GM10248 (cell line): ENCODE measurements around the gene PRKG1.
A peak's percentile ranks its signal among the peaks of the same experiment; 100 is the strongest.

Experiments used
- CTCF ChIA-PET: fragments of 300-600 bp; sonication (Branson Sonifier 250); formaldehyde crosslinking; extraction: SDS; loops from one replicate; lab custom pipeline; 2021; ENCODE audit warnings: antibody characterized with exemption; lab: Yijun Ruan, JAX
- POLR2A ChIA-PET: fragments of 350-650 bp; sonication (Branson Sonifier 250); formaldehyde crosslinking; extraction: SDS; loops from one replicate; lab custom pipeline; 2020; ENCODE audit warnings: antibody characterized with exemption; lab: Yijun Ruan, JAX
- DNase-seq: peaks from one replicate; pipeline ENCODE4 v3.0.0; 2012; ENCODE audit errors: extremely low spot score
- CTCF ChIP-seq: IDR thresholded peaks from 2 replicates; pipeline ENCODE4 v1.5.1; 2012; ENCODE audit warnings: mild to moderate bottlenecking, low read depth; ENCODE audit errors: extremely low read depth, missing control alignments, control extremely low read depth

The PRKG1 gene

GRCh38 chr10:52248697-52249306 lies 1174.5 kb downstream of the PRKG1 start:
- ChIA-PET CTCF (no interaction called here), POLR2A (no interaction called here)
- DNase-seq = no peak
- TF ChIP-seq CTCF = no peak

GRCh38 chr10:52249850-52250395 lies 1175.6 kb downstream of the PRKG1 start:
- ChIA-PET POLR2A (no interaction called here), CTCF (no interaction called here)
- DNase-seq = no peak
- no peak for TF ChIP-seq CTCF

GRCh38 chr10:52250510-52250909 lies 1176.2 kb downstream of the PRKG1 start:
- no peak for TF ChIP-seq CTCF
- POLR2A ChIA-PET = no interaction called here
- DNase-seq = no peak
- CTCF ChIA-PET = interaction anchor here (1.4 kb wide), 1 partner anchor 8 kb away, joined by 3 read pairs; no protein-coding TSS in a partner anchor

GRCh38 chr10:52252307-52252706 lies 1178.0 kb downstream of the PRKG1 start:
- CTCF ChIA-PET = no interaction called here
- TF ChIP-seq CTCF = no peak
- DNase-seq = no peak
- POLR2A ChIA-PET = no interaction called here

GRCh38 chr10:52256832-52257691 lies 1182.8 kb downstream of the PRKG1 start:
- ChIA-PET POLR2A (no interaction called here), CTCF (interaction anchor here (1.4 kb wide), 1 partner anchor 41 kb away, joined by 3 read pairs; no protein-coding TSS in a partner anchor)
- peak; percentile 9 for DNase-seq
- TF ChIP-seq CTCF = no peak

- ChIA-PET POLR2A (no interaction called here), CTCF (no interaction called here)
- no peak for DNase-seq
- TF ChIP-seq CTCF = no peak
Observed at GRCh38 chr10:52257692-52258075, 1183.4 kb downstream of the PRKG1 start.
